Activated naive CD4-positive, alpha-beta T cell treated with anti-CD3 and anti-CD28 coated beads, Interleukin-2, amount 10 ng/mL, durations not matched to agents 7 days and 5 days (primary cell): ENCODE results near the gene EPSTI1.
"Not testable (repeated sequence)": the region's sequence is repeated elsewhere in the genome, so short reads cannot be mapped to it uniquely, and the experiment has no call there.

Experiments
- CTCF ChIA-PET: fragments of 350-600 bp; sonication (Branson Sonifier 250); formaldehyde crosslinking; loops from one replicate; lab custom pipeline; 2021; ENCODE audit warnings: antibody characterized with exemption; lab: Charles Lee
- DNase-seq: peaks from one replicate; pipeline ENCODE4 v3.0.0-alpha.2; 2020
- H3K27ac Mint-ChIP-seq: one replicate; pipeline ENCODE4 v1.8.0; 2021; ENCODE audit warnings: mild to moderate bottlenecking, moderate library complexity, mixed read lengths
- H3K27me3 Mint-ChIP-seq: one replicate; pipeline ENCODE4 v1.8.0; 2021; ENCODE audit warnings: mild to moderate bottlenecking, mixed read lengths
- H3K36me3 Mint-ChIP-seq: one replicate; pipeline ENCODE4 v1.8.0; 2021; ENCODE audit warnings: mixed read lengths
- H3K4me1 Mint-ChIP-seq: one replicate; pipeline ENCODE4 v1.8.0; 2021; ENCODE audit warnings: mixed read lengths
- H3K4me3 Mint-ChIP-seq: one replicate; pipeline ENCODE4 v1.8.0; 2021; ENCODE audit warnings: mild to moderate bottlenecking, moderate library complexity, mixed read lengths
- H3K9me3 Mint-ChIP-seq: one replicate; pipeline ENCODE4 v1.8.0; 2021; ENCODE audit warnings: mixed read lengths

The EPSTI1 gene

GRCh38 chr13:42997381-42997780 is 5.3 kb upstream of the EPSTI1 start:
- no peaks in the 10 kb centered on the region for H3K9me3 Mint-ChIP-seq
- CTCF ChIA-PET, result interaction anchor here (0.6 kb wide), 1 partner anchor 379 kb away, joined by 3 read pairs; no protein-coding TSS in a partner anchor
- DNase-seq, result no peak
- H3K4me1 Mint-ChIP-seq, result peaks cover 30% of the 10 kb centered on the region
- H3K27ac Mint-ChIP-seq, result no peak overlapping the region
- H3K27me3 Mint-ChIP-seq, result no peaks in the 10 kb centered on the region
- H3K4me3 Mint-ChIP-seq, result no peak overlapping the region
- H3K36me3 Mint-ChIP-seq, result no peaks in the 10 kb centered on the region

GRCh38 chr13:42996584-42996983 is 4.5 kb upstream of the EPSTI1 start:
- Mint-ChIP-seq H3K4me1 (peaks cover 36% of the 10 kb centered on the region), H3K4me3 (no peak overlapping the region), H3K27me3 (no peaks in the 10 kb centered on the region), H3K36me3 (peaks cover 3% of the 10 kb centered on the region), H3K27ac (no peak overlapping the region), H3K9me3 (no peaks in the 10 kb centered on the region)
- CTCF ChIA-PET, result no interaction called here
- no peak for DNase-seq

GRCh38 chr13:42994878-42995277 is 2.8 kb upstream of the EPSTI1 start:
- Mint-ChIP-seq H3K27me3 (no peaks in the 10 kb centered on the region), H3K4me3 (no peak overlapping the region), H3K4me1 (peaks cover 53% of the 10 kb centered on the region), H3K9me3 (no peaks in the 10 kb centered on the region), H3K36me3 (peaks cover 12% of the 10 kb centered on the region), H3K27ac (no peak overlapping the region)
- CTCF ChIA-PET, result no interaction called here
- DNase-seq, result no peak

GRCh38 chr13:42992764-42993122 is 702 bp upstream of the EPSTI1 start:
- Mint-ChIP-seq H3K9me3 (no peaks in the 10 kb centered on the region), H3K27me3 (no peaks in the 10 kb centered on the region), H3K4me1 (peaks cover 65% of the 10 kb centered on the region), H3K36me3 (peaks cover 15% of the 10 kb centered on the region), H3K27ac (peak overlapping the region; percentile 100), H3K4me3 (peak overlapping the region; percentile 90)
- peak; percentile 28 for DNase-seq
- CTCF ChIA-PET, result interaction anchor here (0.9 to 1.2 kb wide), 2 partner anchors 31 to 89 kb away, joined by 4 to 5 read pairs; partner anchors contain the start of gene DNAJC15

GRCh38 chr13:42991233-42991897 is 676 bp downstream of the EPSTI1 start:
- H3K27ac Mint-ChIP-seq, result peak overlapping the region; percentile 100
- H3K9me3 Mint-ChIP-seq, H3K27me3 Mint-ChIP-seq, DNase-seq: not testable (repeated sequence)
- peak overlapping the region; percentile 90 for H3K4me3 Mint-ChIP-seq
- H3K4me1 Mint-ChIP-seq, result peaks cover 62% of the 10 kb centered on the region
- CTCF ChIA-PET, result interaction anchor here (0.5 to 2.7 kb wide), 4 partner anchors 20 to 184 kb away, joined by 3 to 10 read pairs (median 6); partner anchors contain the start of gene DNAJC15
- peaks cover 23% of the 10 kb centered on the region for H3K36me3 Mint-ChIP-seq

GRCh38 chr13:42990291-42991232 is 1.5 kb downstream of the EPSTI1 start:
- Mint-ChIP-seq H3K4me3 (peak overlapping the region; percentile 90), H3K27ac (peak overlapping the region; percentile 100), H3K27me3 (no peaks in the 10 kb centered on the region), H3K4me1 (peaks cover 55% of the 10 kb centered on the region), H3K36me3 (peaks cover 31% of the 10 kb centered on the region), H3K9me3 (no peaks in the 10 kb centered on the region)
- DNase-seq, result no peak
- CTCF ChIA-PET, result interaction anchor here (0.5 to 2.7 kb wide), 5 partner anchors 19 to 183 kb away, joined by 3 to 10 read pairs (median 6); partner anchors contain the start of gene DNAJC15

GRCh38 chr13:42986176-42986574 is 5.9 kb downstream of the EPSTI1 start:
- Mint-ChIP-seq H3K4me1 (peaks cover 30% of the 10 kb centered on the region), H3K36me3 (peaks cover 48% of the 10 kb centered on the region)

GRCh38 chr13:42985312-42986175 is 6.5 kb downstream of the EPSTI1 start:
- H3K36me3 Mint-ChIP-seq, result peaks cover 47% of the 10 kb centered on the region

More at GRCh38 chr13:42986176-42986574, 5.9 kb downstream of the EPSTI1 start:
- CTCF ChIA-PET, result interaction anchor here (1.4 to 1.9 kb wide), 2 partner anchors 10 to 16 kb away, joined by 4 to 6 read pairs; no protein-coding TSS in a partner anchor
- Mint-ChIP-seq H3K27me3 (no peaks in the 10 kb centered on the region), H3K4me3 (no peak overlapping the region), H3K9me3 (no peaks in the 10 kb centered on the region), H3K27ac (no peak overlapping the region)
- no peak for DNase-seq

GRCh38 chr13:42984691-42985090 is 7.3 kb downstream of the EPSTI1 start:
- H3K27me3 Mint-ChIP-seq, result no peaks in the 10 kb centered on the region
- H3K4me1 Mint-ChIP-seq, result peaks cover 15% of the 10 kb centered on the region
- no peaks in the 10 kb centered on the region for H3K9me3 Mint-ChIP-seq
- no peak overlapping the region for H3K4me3 Mint-ChIP-seq
- no peak for DNase-seq
- H3K27ac Mint-ChIP-seq, result no peak overlapping the region
- peaks cover 51% of the 10 kb centered on the region for H3K36me3 Mint-ChIP-seq
- CTCF ChIA-PET, result interaction anchor here (1.4 to 1.9 kb wide), 2 partner anchors 13 to 15 kb away, joined by 6 to 7 read pairs; no protein-coding TSS in a partner anchor

More at GRCh38 chr13:42985312-42986175, 6.5 kb downstream of the EPSTI1 start:
- CTCF ChIA-PET, result interaction anchor here (1.4 to 1.9 kb wide), 3 partner anchors 10 to 16 kb away, joined by 4 to 7 read pairs (median 6); no protein-coding TSS in a partner anchor
- DNase-seq, result no peak
- peaks cover 23% of the 10 kb centered on the region for H3K4me1 Mint-ChIP-seq
- no peak overlapping the region for H3K27ac Mint-ChIP-seq
- H3K4me3 Mint-ChIP-seq, result no peak overlapping the region
- no peaks in the 10 kb centered on the region for H3K9me3 Mint-ChIP-seq
- no peaks in the 10 kb centered on the region for H3K27me3 Mint-ChIP-seq

- DNase-seq, result no peak
- H3K4me3 Mint-ChIP-seq, result no peak overlapping the region
- H3K36me3 Mint-ChIP-seq, result peaks cover 50% of the 10 kb centered on the region
- no peaks in the 10 kb centered on the region for H3K9me3 Mint-ChIP-seq
- peaks cover 10% of the 10 kb centered on the region for H3K4me1 Mint-ChIP-seq
- H3K27ac Mint-ChIP-seq, result no peak overlapping the region
- CTCF ChIA-PET, result no interaction called here
- no peaks in the 10 kb centered on the region for H3K27me3 Mint-ChIP-seq
These were observed 8.0 kb downstream of the EPSTI1 start for GRCh38 chr13:42984026-42984425.

GRCh38 chr13:42981853-42982252 is 10.2 kb downstream of the EPSTI1 start:
- Mint-ChIP-seq H3K4me1 (peaks cover 4% of the 10 kb centered on the region), H3K9me3 (peaks cover 6% of the 10 kb centered on the region), H3K27me3 (no peaks in the 10 kb centered on the region), H3K4me3 (no peak overlapping the region), H3K27ac (no peak overlapping the region), H3K36me3 (peaks cover 50% of the 10 kb centered on the region)
- DNase-seq, result no peak
- CTCF ChIA-PET, result no interaction called here

- peaks cover 4% of the 10 kb centered on the region for H3K4me1 Mint-ChIP-seq
- H3K27ac Mint-ChIP-seq, result no peak overlapping the region
- H3K36me3 Mint-ChIP-seq, result peaks cover 51% of the 10 kb centered on the region
- CTCF ChIA-PET, result interaction anchor here (1.0 kb wide), 1 partner anchor 10 kb away, joined by 3 read pairs; no protein-coding TSS in a partner anchor
- H3K9me3 Mint-ChIP-seq, result peaks cover 6% of the 10 kb centered on the region
- no peak for DNase-seq
- no peaks in the 10 kb centered on the region for H3K27me3 Mint-ChIP-seq
- H3K4me3 Mint-ChIP-seq, result no peak overlapping the region
These were observed 10.7 kb downstream of the EPSTI1 start for GRCh38 chr13:42981317-42981716.

GRCh38 chr13:42977219-42977659 is 14.8 kb downstream of the EPSTI1 start:
- Mint-ChIP-seq H3K27me3 (no peaks in the 10 kb centered on the region), H3K27ac (no peak overlapping the region), H3K36me3 (peaks cover 42% of the 10 kb centered on the region), H3K9me3 (peaks cover 6% of the 10 kb centered on the region), H3K4me3 (no peak overlapping the region), H3K4me1 (peaks cover 4% of the 10 kb centered on the region)
- no peak for DNase-seq
- CTCF ChIA-PET, result no interaction called here
